Transverse colon (tissue), 4 donors: ENCODE data around the gene TPSAB1. TPM values are rescaled to one million over a fixed set of nuclear protein-coding genes. Genes with fewer than 3 reads are reported as not detected.

Experiments
- DNase-seq: peaks from one replicate; pipeline ENCODE4 v3.0.0-alpha.2; 2019
- H3K27ac ChIP-seq, 4 donors: fragments of 200-600 bp; sonication (generic); 2 replicates each; pipeline ENCODE4 v1.5.1; 2016 to 2018; ENCODE audit warnings: inconsistent platforms in 4 of 4
- H3K27me3 ChIP-seq: fragments of 200-600 bp; sonication (generic); 2 replicates; pipeline ENCODE4 v1.5.1; 2017; ENCODE audit warnings: inconsistent platforms
- H3K36me3 ChIP-seq, 4 donors: fragments of 200-600 bp; sonication (generic); 2 replicates each; pipeline ENCODE4 v1.5.1; 2017 to 2019; ENCODE audit warnings: inconsistent platforms in 4 of 4
- H3K4me1 ChIP-seq, 4 donors: fragments of 200-600 bp; sonication (generic); 2 replicates each; pipeline ENCODE4 v1.5.1; 2017 to 2020; ENCODE audit warnings: inconsistent platforms in 4 of 4
- H3K4me3 ChIP-seq, 4 donors: fragments of 200-600 bp; sonication (generic); 1 replicate in 1 of 4; 2 replicates in 3 of 4; pipeline versions ENCODE4 v1.5.1 to v1.6.1; 2017 to 2019; ENCODE audit warnings: inconsistent platforms in 4 of 4
- H3K9me3 ChIP-seq, 2 donors: fragments of 200-600 bp; sonication (generic); 2 replicates each; pipeline ENCODE4 v1.5.1; 2017 to 2019; ENCODE audit warnings: inconsistent platforms in 2 of 2
- EP300 ChIP-seq: sonication (generic); formaldehyde crosslinking; IDR thresholded peaks from one replicate; pipeline ENCODE4 v1.6.1; 2017; ENCODE audit warnings: antibody characterized with exemption, low read depth
- POLR2A ChIP-seq: fragments of 450-650 bp; IDR thresholded peaks from one replicate; pipeline ENCODE4 v1.6.1; 2016; ENCODE audit warnings: antibody characterized with exemption, mild to moderate bottlenecking, moderate library complexity
- POLR2AphosphoS5 ChIP-seq, 3 donors: sonication (generic); formaldehyde crosslinking; IDR thresholded peaks; one replicate each; pipeline ENCODE4 v1.6.1; 2016; ENCODE audit warnings: antibody characterized with exemption in 3 of 3
- WGBS, 2 donors: methylation state at CpG; one replicate each; pipeline ENCODE4 v1.1.5; 2018; ENCODE audit warnings: low coverage in 1 of 2; 5-methylcytosine and 5-hydroxymethylcytosine counted together
- in situ Hi-C, 4 donors: fragments of 200-750 bp; cut with MboI; loops; one replicate each; pipeline versions ENCODE4 v1.15.0 to v1.15.1; 2017; ENCODE audit warnings: low sequenced_read_pairs in 3 of 4, low pct_ligation_motif_present in 1 of 4, low pct_unique_long_range_greater_than_20kb in 1 of 4
- intact Hi-C: fragments of 100-400 bp; cut with DNase I; formaldehyde crosslinking; loops from one replicate; pipeline ENCODE4 v1.15.1; 2023; ENCODE audit warnings: low total_unique reads
- total RNA-seq, 4 donors: library from RNA; depleted of rRNA; stranded (reverse); fragments of >200 nt; gene quantifications; one replicate each; pipeline ENCODE4 v1.1.0, GENCODE V29; 2016
- TF ChIP-seq, protein P1 (sequence below), 5 experiments: fragments of 200-600 bp in 3 of 5; fragments of 450-650 bp in 2 of 5; sonication (generic) in 3 of 5; IDR thresholded peaks; 1 replicate in 2 of 5; 2 replicates in 3 of 5; pipeline ENCODE4 v1.5.1; 2016 to 2017; ENCODE audit warnings: antibody characterized with exemption in 5 of 5, inconsistent platforms in 3 of 5, mild to moderate bottlenecking in 2 of 5, moderate library complexity in 1 of 5

The TPSAB1 gene
- total RNA-seq, 4 donors from 2014 or later = 9.4 to 33.7 (median 23.8) TPM

GRCh38 chr16:1281517-1281916 is 41.0 kb downstream of the TPSAB1 start:
- intact Hi-C loops (no loop called here), in situ Hi-C loops (no loop called here)
- H3K27ac ChIP-seq = no peak overlapping the region
- H3K4me3 ChIP-seq = no peak overlapping the region
- WGBS, 2 donors = 73% methylated on average over 16 of the region's 16 CpGs; no CpG with 5 or more reads in 1 of the 2 donors
- no peaks in the 10 kb centered on the region for H3K4me1 ChIP-seq
- no peak for DNase-seq
- no peaks in the 10 kb centered on the region for H3K36me3 ChIP-seq
- TF ChIP-seq, protein P1, sequence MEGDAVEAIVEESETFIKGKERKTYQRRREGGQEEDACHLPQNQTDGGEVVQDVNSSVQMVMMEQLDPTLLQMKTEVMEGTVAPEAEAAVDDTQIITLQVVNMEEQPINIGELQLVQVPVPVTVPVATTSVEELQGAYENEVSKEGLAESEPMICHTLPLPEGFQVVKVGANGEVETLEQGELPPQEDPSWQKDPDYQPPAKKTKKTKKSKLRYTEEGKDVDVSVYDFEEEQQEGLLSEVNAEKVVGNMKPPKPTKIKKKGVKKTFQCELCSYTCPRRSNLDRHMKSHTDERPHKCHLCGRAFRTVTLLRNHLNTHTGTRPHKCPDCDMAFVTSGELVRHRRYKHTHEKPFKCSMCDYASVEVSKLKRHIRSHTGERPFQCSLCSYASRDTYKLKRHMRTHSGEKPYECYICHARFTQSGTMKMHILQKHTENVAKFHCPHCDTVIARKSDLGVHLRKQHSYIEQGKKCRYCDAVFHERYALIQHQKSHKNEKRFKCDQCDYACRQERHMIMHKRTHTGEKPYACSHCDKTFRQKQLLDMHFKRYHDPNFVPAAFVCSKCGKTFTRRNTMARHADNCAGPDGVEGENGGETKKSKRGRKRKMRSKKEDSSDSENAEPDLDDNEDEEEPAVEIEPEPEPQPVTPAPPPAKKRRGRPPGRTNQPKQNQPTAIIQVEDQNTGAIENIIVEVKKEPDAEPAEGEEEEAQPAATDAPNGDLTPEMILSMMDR (IDR thresholded peaks at IDR 0.05) = no peak
- TF ChIP-seq POLR2A = no peak
- no peak for TF ChIP-seq EP300
- TF ChIP-seq POLR2AphosphoS5 (IDR thresholded peaks at IDR 0.05) = no peak
- H3K27me3 ChIP-seq = peaks cover 60% of the 10 kb centered on the region
- no peaks in the 10 kb centered on the region for H3K9me3 ChIP-seq

GRCh38 chr16:1282324-1282973 is 41.9 kb downstream of the TPSAB1 start:
- peaks cover 61% of the 10 kb centered on the region for H3K27me3 ChIP-seq
- 55 to 62% methylated on average over 2 to 17 of the region's 17 CpGs for WGBS, 2 donors

DNA sequence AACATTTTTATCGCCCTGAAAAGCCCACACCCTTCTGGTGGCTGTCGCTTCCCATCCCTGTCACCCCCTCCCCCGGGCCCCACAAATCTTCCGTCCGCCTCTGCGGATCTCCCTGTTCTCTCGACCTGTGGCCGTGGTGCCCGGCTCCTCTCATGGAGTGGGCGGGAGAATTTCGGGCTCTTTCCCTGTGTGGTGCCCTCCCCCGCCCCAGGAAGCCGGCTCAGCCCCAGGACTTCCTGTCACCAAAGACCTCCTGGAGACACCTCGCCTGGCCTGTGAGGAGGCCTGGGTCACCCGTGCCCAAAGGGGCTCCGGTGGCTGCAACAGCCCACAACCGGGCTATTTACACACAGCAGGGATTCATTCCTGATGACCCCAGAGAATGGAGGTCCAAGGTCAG is 42.8 kb downstream of the TPSAB1 start:
- Histone ChIP-seq H3K36me3 (no peaks in the 10 kb centered on the region), H3K9me3 (no peaks in the 10 kb centered on the region), H3K4me3 (no peak overlapping the region), H3K27ac (no peak overlapping the region), H3K27me3 (peaks cover 61% of the 10 kb centered on the region), H3K4me1 (no peaks in the 10 kb centered on the region)
- in situ Hi-C loops (no loop called here), intact Hi-C loops (no loop called here)
- TF ChIP-seq POLR2AphosphoS5 (IDR thresholded peaks at IDR 0.05) (no peak), POLR2A (no peak), EP300 (no peak)
- TF ChIP-seq, protein P1 (IDR thresholded peaks at IDR 0.05) = no peak
- no peak for DNase-seq
- WGBS, 2 donors = 46% methylated on average over 16 of the region's 17 CpGs; no CpG with 5 or more reads in 1 of the 2 donors

More at GRCh38 chr16:1282324-1282973, 41.9 kb downstream of the TPSAB1 start:
- no peaks in the 10 kb centered on the region for H3K4me1 ChIP-seq
- in situ Hi-C loops (no loop called here), intact Hi-C loops (no loop called here)
- no peak for DNase-seq
- no peaks in the 10 kb centered on the region for H3K36me3 ChIP-seq
- H3K4me3 ChIP-seq = no peak overlapping the region
- no peak overlapping the region for H3K27ac ChIP-seq
- TF ChIP-seq, protein P1 (IDR thresholded peaks at IDR 0.05) = no peak
- TF ChIP-seq EP300 (no peak), POLR2A (no peak), POLR2AphosphoS5 (IDR thresholded peaks at IDR 0.05) (no peak)
- no peaks in the 10 kb centered on the region for H3K9me3 ChIP-seq

- Histone ChIP-seq H3K27ac (no peak overlapping the region), H3K27me3 (peaks cover 61% of the 10 kb centered on the region), H3K9me3 (no peaks in the 10 kb centered on the region), H3K36me3 (no peaks in the 10 kb centered on the region), H3K4me3 (no peak overlapping the region), H3K4me1 (no peaks in the 10 kb centered on the region)
- 63% methylated on average over 11 of the region's 16 CpGs; no CpG with 5 or more reads in 1 of the 2 donors for WGBS, 2 donors
- intact Hi-C loops (no loop called here), in situ Hi-C loops (no loop called here)
- TF ChIP-seq EP300 = no peak
- TF ChIP-seq, protein P1 (IDR thresholded peaks at IDR 0.05) = no peak
- no peak for TF ChIP-seq POLR2AphosphoS5 (IDR thresholded peaks at IDR 0.05)
- no peak for TF ChIP-seq POLR2A
- no peak for DNase-seq
Measured at GRCh38 chr16:1283996-1284616, 43.6 kb downstream of the TPSAB1 start.
